Measurements from ENCODE around the gene LENEP.

Gene LENEP

GRCh38 chr1:155008015-155008941, 14.9 kb downstream of the LENEP start:
- no peak overlapping the region for H3K4me3 ChIP-seq (ENCODE audit: low read depth in 1 of 2, low read length in 2 of 2)

GRCh38 chr1:155009221-155009711, 15.9 kb downstream of the LENEP start:
- Histone ChIP-seq H3K9ac (ENCODE audit: low read depth, low read length) (no peak overlapping the region), H3K4me1 (ENCODE audit: insufficient read depth, low read length) (peaks cover 7% of the 10 kb centered on the region; the same call in 1 of the 2 replicates), H3K27ac (ENCODE audit: low read length) (no peak overlapping the region), H4K20me1 (ENCODE audit: insufficient read depth, low read length) (peaks cover 59% of the 10 kb centered on the region), H3K9me3 (ENCODE audit: insufficient read depth, low read length, severe bottlenecking) (no peaks in the 10 kb centered on the region), H3K79me2 (ENCODE audit: insufficient read depth, low read length) (no peaks in the 10 kb centered on the region), H3K4me3 (ENCODE audit: low read depth in 1 of 2, low read length in 2 of 2) (no peak overlapping the region), H3K4me2 (ENCODE audit: insufficient read depth, low read length) (no peak overlapping the region), H2AFZ (ENCODE audit: low read depth, low read length) (no peak overlapping the region), H3K27me3 (ENCODE audit: insufficient read depth, low read length, poor library complexity) (peaks cover 3% of the 10 kb centered on the region), H3K36me3 (ENCODE audit: insufficient read depth, low read length) (no peaks in the 10 kb centered on the region)
- DNase-seq (no peak), ATAC-seq (ENCODE audit: insufficient read depth, low read depth) (no peak)
- TF ChIP-seq EZH2 (IDR thresholded peaks at IDR 0.05; ENCODE audit: borderline replicate concordance, low read depth, low read length, severe bottlenecking), result no peak
- no peak for TF ChIP-seq CTCF (IDR thresholded peaks at IDR 0.05; ENCODE audit: borderline replicate concordance, extremely low read depth, low read length, poor library complexity, severe bottlenecking)

More at GRCh38 chr1:155008015-155008941, 14.9 kb downstream of the LENEP start:
- TF ChIP-seq EZH2 (IDR thresholded peaks at IDR 0.05; ENCODE audit: borderline replicate concordance, low read depth, low read length, severe bottlenecking) (no peak), CTCF (IDR thresholded peaks at IDR 0.05; ENCODE audit: borderline replicate concordance, extremely low read depth, low read length, poor library complexity, severe bottlenecking) (no peak)
- Histone ChIP-seq H3K27ac (ENCODE audit: low read length) (no peak overlapping the region), H2AFZ (ENCODE audit: low read depth, low read length) (no peak overlapping the region), H3K4me1 (ENCODE audit: insufficient read depth, low read length) (peaks cover 7% of the 10 kb centered on the region; the same call in 1 of the 2 replicates), H3K9me3 (ENCODE audit: insufficient read depth, low read length, severe bottlenecking) (no peaks in the 10 kb centered on the region), H3K27me3 (ENCODE audit: insufficient read depth, low read length, poor library complexity) (peaks cover 7% of the 10 kb centered on the region), H3K36me3 (ENCODE audit: insufficient read depth, low read length) (no peaks in the 10 kb centered on the region), H3K9ac (ENCODE audit: low read depth, low read length) (no peak overlapping the region), H3K79me2 (ENCODE audit: insufficient read depth, low read length) (no peaks in the 10 kb centered on the region), H3K4me2 (ENCODE audit: insufficient read depth, low read length) (no peak overlapping the region), H4K20me1 (ENCODE audit: insufficient read depth, low read length) (peaks cover 63% of the 10 kb centered on the region)
- DNase-seq (no peak), ATAC-seq (ENCODE audit: insufficient read depth, low read depth) (no peak)

GRCh38 chr1:155009742-155010141, 16.4 kb downstream of the LENEP start:
- Histone ChIP-seq H3K4me1 (ENCODE audit: insufficient read depth, low read length) (peaks cover 7% of the 10 kb centered on the region; the same call in 1 of the 2 replicates), H3K9me3 (ENCODE audit: insufficient read depth, low read length, severe bottlenecking) (no peaks in the 10 kb centered on the region), H3K27me3 (ENCODE audit: insufficient read depth, low read length, poor library complexity) (peaks cover 3% of the 10 kb centered on the region), H2AFZ (ENCODE audit: low read depth, low read length) (no peak overlapping the region), H3K36me3 (ENCODE audit: insufficient read depth, low read length) (no peaks in the 10 kb centered on the region), H3K4me2 (ENCODE audit: insufficient read depth, low read length) (no peak overlapping the region), H3K79me2 (ENCODE audit: insufficient read depth, low read length) (no peaks in the 10 kb centered on the region), H3K27ac (ENCODE audit: low read length) (no peak overlapping the region), H3K9ac (ENCODE audit: low read depth, low read length) (no peak overlapping the region), H4K20me1 (ENCODE audit: insufficient read depth, low read length) (peaks cover 60% of the 10 kb centered on the region), H3K4me3 (ENCODE audit: low read depth in 1 of 2, low read length in 2 of 2) (no peak overlapping the region)
- no peak for DNase-seq
- ATAC-seq (ENCODE audit: insufficient read depth, low read depth), result no peak
- TF ChIP-seq CTCF (IDR thresholded peaks at IDR 0.05; ENCODE audit: borderline replicate concordance, extremely low read depth, low read length, poor library complexity, severe bottlenecking), result no peak
- TF ChIP-seq EZH2 (IDR thresholded peaks at IDR 0.05; ENCODE audit: borderline replicate concordance, low read depth, low read length, severe bottlenecking), result no peak

All from DND-41 (cell line).